ENCODE results near the gene SLC25A42.

DNA sequence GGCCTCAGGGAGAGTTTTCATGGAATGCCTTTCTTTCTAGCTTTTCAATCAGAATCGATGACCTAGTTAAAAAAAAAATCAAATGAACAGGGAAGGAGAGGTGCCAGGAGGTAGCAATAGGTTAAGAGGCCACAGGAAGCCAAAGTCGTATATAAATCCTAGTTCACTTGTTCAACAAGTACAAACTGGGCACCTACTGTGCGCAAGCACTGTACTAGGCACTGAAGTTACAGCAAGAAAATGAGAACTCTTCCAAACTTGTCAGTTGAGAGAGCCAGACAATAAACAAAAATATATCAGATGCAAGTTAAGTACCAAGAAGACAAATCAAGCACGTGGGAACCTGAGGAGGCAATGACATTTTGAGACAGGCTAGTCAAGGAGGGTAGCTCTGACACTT lies 36.6 kb upstream of the SLC25A42 start:
- TF ChIP-seq, protein P1, sequence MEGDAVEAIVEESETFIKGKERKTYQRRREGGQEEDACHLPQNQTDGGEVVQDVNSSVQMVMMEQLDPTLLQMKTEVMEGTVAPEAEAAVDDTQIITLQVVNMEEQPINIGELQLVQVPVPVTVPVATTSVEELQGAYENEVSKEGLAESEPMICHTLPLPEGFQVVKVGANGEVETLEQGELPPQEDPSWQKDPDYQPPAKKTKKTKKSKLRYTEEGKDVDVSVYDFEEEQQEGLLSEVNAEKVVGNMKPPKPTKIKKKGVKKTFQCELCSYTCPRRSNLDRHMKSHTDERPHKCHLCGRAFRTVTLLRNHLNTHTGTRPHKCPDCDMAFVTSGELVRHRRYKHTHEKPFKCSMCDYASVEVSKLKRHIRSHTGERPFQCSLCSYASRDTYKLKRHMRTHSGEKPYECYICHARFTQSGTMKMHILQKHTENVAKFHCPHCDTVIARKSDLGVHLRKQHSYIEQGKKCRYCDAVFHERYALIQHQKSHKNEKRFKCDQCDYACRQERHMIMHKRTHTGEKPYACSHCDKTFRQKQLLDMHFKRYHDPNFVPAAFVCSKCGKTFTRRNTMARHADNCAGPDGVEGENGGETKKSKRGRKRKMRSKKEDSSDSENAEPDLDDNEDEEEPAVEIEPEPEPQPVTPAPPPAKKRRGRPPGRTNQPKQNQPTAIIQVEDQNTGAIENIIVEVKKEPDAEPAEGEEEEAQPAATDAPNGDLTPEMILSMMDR (IDR thresholded peaks at IDR 0.05; ENCODE audit: extremely low read depth in 1 of 2, insufficient read depth in 1 of 2, low read depth in 1 of 2, low read length in 2 of 2), result no peak
- TF ChIP-seq POLR2AphosphoS5 (IDR thresholded peaks at IDR 0.05; ENCODE audit: insufficient read depth, low read depth, low read length) (no peak), EZH2 (IDR thresholded peaks at IDR 0.05; ENCODE audit: borderline replicate concordance, low read depth, low read length, severe bottlenecking) (no peak), POLR2A (IDR thresholded peaks at IDR 0.05; ENCODE audit: low read depth, low read length) (no peak), MYC (IDR thresholded peaks at IDR 0.05; ENCODE audit: low read depth, low read length) (no peak), FOS (IDR thresholded peaks at IDR 0.05; ENCODE audit: borderline replicate concordance, insufficient read depth, low read length) (no peak), GATA2 (IDR thresholded peaks at IDR 0.05; ENCODE audit: insufficient read depth, insufficient read length, low read depth, low read length) (no peak)
- TF ChIP-seq, protein P2, sequence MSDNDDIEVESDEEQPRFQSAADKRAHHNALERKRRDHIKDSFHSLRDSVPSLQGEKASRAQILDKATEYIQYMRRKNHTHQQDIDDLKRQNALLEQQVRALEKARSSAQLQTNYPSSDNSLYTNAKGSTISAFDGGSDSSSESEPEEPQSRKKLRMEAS (IDR thresholded peaks at IDR 0.05; ENCODE audit: insufficient read depth, insufficient read length), result no peak
